HPDE6-E6E7 (cell line): ENCODE results near the gene KCNT2.
A peak's percentile ranks its signal among the peaks of the same experiment; 100 is the strongest.
"Not testable (repeated sequence)": the region's sequence is repeated elsewhere in the genome, so short reads cannot be mapped to it uniquely, and the experiment has no call there.

Experiments
- DNase-seq: peaks from one replicate; pipeline ENCODE4 v3.0.0; 2011; ENCODE audit warnings: missing footprints; ENCODE audit errors: extremely low spot score

Gene KCNT2

DNA sequence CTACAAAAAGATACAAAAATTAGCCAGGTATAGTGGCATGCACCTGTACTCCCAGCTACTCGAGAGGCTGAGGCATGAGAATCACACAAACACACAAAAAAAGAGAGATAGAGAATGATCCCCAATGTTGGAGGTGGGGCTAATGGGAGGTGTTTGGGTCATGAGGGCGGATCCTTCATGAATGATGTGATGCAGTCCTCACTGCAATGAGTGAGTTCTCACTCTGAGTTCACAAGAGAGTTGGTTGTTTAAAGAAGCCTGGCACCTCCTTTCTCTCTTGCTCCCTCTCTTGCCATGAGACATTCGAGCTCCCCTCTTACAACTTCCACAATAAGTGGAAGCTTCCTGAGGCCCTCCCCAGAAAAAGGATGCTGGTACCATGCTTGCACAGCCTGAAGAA is 17.3 kb downstream of the KCNT2 start:
- DNase-seq: no peak

DNA sequence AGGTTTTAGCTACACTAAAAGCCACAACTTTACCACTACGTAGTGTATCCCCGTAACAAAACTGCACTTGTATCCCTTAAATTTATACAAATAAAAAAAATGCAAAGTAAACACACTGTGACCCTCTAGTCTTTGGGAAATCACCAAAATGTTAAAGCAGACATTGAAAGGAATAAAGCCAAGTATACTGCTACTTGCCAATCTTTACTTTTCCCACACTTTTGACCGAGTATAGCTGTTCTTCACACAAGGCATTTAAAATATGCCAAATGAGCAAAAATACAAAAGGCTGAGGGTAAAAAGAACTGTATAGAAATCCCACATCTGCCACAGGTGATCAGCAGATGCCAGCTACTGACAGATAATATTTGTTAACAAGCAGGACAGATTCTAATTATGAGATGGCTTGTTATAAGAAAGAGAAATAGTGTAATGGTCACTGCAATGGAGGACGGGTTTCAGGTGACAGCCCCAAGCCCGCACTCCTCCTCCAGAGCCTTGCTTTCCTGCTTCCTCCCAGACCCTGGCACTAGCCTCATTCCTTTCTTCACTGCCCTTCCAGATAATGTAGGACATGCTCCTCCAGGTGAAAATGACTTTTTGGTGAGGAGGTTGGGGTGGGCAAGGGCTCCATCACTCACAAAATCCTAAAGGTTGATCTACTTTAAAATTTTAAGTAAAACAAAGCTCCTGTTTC is 18.1 kb downstream of the KCNT2 start:
- DNase-seq: no peak

DNA sequence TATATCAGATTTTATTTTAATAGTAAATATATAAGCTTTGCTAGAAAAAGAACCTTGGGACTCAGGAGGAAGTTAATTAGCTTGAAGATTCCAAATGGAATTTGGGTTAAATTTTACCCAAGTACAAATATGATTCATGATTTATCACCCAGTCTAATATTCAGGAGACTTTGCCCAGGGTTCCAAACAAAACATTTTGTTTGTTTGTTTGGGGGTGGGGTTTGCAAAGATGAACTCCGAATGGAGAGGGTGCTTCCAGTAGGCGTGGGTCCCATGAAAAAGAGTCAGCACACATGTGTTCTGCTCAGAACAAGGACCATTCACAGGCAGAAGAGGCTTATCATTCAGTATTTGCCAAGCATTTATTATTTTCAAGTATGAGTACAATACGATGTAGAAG is 23.5 kb downstream of the KCNT2 start:
- no peak for DNase-seq

DNA sequence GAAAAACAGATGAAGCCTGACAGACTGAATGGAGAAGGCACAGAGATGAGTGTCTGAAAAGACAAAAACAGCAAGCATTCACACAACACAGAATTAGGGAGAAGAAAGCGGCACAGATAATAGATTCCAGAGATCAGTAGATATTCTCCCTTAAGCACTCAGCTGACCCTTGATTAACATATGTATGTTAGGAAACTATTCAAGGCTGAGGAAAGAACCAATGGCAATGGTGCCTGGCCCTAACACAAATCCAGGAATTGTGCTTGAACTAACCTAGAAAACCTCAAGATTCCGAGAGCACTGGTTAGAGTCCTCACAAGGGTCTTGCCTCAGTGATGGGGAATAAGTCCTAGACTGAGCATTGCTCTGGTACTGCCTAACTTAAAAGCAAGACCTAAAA is 30.9 kb downstream of the KCNT2 start:
- DNase-seq: no peak

DNA sequence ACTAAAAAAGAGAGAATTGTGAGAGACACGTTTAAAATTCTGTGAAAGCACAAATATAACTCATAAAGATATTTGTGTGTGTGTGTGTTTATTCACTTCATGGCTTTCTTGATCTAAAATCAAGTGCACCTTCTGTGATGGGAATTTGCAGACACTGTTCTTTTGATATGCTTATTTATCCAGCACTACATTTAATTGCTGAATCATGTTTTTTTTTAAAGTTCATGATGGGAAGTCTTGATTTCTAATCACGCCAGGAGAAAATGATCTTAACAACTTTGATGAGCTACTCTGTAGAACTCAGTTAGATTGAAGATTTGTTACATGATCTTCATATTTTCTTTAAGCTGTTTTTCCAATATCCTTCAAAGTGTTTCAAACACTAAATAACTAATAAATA is 35.0 kb downstream of the KCNT2 start:
- DNase-seq: no peak

DNA sequence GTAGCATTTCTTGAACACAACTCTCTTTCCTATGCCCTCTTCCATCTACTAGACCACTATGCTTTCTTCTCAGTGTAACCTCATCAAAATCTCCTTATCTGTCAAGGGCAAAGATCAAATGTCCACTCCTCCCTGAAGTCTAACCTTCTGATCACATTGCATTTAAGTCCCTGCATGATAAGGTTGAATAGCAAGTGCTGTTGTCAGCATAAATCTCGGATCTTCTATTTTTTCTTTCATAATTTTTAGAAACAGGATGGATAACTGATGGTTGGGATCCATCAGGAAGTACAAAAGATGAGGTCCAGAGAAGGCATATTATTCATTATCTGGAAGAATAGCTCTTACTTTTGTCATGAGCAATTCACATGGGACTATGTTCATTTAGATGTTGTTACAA is 41.0 kb downstream of the KCNT2 start:
- DNase-seq: no peak

DNA sequence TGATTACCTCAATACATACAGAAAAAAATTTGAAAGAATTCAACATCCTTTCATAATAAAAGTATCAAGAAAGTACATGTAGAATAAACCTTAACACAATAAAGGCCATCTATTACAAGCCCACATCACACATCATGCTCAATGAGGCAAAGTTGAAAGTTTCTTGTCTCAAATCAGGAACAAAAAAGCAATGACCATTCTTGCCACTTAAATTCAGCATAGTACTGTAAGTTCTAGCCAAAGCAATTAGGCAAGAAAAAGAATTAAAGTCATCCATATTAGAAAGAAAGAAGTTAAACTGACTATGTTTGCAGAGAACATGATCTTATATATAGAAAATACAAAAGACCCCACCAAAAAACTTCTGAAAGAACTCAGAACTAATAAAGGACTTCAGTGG is 44.5 kb downstream of the KCNT2 start:
- no peak for DNase-seq

DNA sequence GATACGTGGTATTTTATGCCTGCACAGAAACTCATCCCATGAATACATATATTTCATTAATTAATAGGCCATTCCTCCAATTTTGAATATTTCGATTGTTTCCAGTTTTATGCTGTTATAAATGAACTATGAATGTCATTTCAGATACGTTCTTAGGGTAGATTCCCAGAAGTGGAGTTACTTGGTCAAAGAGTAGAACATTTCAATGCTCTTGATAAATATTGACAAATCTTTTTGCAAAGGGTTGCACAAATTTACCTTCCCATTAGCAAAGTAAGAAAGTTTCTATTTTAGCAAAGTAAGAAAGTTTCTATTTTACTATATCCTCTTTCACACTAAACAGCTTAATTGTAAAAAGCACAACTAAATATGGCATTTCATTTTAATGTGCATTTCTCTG is 48.9 kb downstream of the KCNT2 start:
- DNase-seq: no peak

DNA sequence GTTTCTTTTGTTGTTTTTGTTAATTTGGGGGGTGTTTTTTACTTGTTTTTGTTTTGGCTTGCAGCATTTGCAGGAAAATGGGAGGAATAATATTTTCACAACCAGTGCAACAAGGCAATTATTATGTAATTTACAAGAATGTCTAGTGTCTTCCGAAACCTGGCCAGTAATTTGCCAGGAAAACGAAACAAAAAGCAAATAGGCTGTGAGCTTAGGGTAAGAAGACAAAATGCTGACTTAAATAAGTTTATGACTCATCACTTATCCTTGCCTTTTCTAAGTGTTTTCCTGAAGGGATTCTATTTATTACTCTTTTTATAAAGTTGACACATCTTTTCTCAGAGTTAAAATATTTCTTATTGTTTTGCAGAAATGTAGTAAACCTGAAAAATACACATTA is 49.8 kb downstream of the KCNT2 start:
- DNase-seq: peak; percentile 21

DNA sequence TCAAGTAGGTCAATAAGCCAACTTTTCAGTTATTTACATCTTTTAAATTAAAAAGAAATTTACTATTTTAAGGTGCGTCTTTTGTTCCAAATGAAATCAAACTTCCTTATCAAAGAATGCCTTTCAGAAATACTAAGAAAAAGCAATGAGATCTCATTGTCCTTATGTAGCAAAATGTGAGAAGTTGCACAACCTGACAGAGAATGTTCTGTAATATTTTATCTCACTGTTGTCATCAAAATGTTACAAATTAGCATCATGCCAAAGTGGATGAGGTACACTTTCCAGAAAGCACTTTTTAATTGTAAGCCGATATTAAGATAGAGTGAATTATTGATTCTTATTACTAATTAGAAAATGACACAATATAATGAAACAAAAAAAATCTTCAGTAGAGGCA is 50.4 kb downstream of the KCNT2 start:
- no peak for DNase-seq

DNA sequence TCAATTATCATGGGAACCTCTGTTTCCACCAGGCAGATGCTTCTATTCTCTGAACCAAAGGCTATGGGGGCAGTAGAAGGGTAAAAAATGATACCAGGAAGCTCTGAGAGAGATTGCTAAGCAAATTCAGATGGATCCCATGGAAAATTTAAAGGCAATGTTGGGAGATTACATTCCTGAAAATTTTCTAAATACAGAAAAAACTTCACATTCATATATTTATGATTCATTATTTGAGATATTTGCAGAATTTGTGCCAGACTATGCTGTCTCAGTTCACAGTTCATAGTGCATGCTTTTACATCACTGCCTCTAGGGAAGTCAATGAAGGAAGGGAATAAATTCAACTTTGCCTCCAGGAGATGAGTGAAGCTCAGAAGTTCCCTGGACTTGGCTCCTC is 57.5 kb downstream of the KCNT2 start:
- no peak for DNase-seq

DNA sequence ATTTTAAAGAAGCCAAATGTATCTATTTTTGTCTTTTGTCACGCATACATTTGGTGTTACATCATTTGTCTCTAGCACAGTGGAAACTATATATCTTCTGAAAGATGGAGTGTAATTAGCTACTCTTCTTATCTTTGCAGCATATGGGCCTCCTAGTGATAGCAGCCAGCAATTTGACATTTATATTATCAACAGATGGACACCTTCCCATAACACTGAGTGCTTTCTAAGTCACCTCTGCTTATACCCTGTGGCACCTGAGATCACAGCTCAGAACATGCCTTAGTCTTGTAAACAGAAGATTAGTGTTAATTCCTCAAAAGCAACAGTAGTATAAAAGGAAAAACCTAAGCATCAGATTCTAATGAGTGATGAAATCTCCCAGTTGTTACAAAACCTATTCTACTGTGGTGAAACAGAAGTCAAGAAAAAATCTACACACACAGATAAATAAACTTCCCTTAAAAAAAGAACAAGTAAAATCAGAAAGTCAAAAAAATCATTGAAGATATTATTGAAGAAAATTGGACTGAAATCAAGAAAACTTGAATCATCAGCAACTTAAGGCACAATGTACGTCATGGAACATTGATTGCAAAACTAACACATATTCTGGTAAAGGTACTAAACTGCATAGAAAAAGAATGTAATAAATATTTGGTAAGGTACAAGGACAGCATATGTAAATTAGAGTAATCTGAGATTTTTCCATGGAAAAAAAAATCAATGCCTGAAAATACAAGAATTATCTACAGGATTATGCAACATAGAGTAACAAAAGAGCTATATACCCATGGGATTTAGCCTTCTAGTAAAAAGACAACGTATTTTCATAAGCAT is 61.7 kb downstream of the KCNT2 start:
- no peak for DNase-seq

DNA sequence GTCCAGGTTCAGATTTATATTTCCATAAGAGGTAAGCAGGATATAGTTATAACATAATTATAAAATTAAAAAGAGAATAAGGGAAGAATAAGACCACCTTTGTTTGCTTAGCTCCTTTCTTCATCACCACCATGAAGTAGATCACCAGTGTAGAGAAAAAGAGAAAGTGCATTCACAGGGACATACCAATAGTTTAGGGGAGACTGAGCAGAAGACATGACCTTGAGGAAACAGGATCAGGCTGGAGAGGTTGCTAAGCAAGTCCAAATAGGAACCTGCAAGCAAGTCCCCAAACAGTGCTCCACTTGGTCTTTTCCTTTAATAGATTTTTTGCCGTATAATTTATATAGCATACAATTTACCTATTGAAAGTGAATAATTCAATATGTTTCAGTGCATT is 63.0 kb downstream of the KCNT2 start:
- DNase-seq: no peak

DNA sequence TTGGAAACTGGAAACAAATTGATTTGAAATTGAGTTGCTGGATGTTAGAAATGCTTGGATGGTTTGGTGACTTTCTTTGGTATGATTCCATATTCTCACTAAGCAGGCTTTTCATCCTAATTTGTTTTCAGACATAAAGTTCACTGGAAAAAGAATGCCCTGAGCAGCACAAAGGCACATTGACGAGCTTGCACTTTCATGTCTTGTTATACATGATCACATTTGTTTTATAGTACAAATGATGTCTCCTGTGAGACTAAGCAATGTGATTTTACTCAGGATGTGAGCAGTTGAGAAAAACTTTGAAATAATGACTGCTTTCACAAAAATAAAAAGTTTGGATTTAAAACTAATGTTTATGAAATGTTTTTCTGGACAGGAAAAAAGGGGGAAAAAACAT is 63.6 kb downstream of the KCNT2 start:
- DNase-seq: no peak

DNA sequence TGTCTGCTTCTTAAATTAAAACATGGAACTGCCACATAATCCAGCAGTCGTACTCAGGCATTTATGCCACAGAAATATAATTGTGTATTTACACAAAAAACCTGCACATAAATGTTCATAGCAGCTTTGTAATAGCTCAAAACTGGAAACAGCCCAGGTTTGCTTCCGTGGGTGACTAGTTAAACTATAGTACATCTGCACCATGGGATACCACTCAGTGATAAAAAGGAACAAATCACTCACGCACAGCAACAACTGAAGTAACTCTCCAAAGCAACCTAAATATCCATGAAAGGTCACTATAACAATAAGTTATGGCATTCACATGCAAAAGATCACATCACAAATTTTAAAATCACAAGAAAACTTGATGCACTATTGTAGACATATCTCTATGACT is 64.4 kb downstream of the KCNT2 start:
- no peak for DNase-seq

DNA sequence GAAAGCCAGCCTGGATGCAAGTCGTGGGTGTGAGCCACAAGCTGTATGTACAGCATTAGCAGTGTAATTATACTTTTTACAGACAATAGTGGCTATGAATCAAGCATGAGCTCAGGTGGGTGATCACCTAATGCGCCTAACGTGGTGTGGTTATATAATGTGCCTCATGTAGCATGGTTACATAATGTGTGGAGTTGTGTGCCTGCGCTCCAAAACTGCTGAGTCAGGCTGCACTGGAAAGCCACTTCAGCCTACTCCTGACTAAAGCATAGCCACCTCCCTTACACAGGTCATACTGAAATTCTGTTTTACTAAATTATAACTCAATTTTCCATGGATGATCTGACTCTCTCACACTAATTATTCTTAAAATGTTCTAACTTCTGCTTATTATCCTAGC is 69.8 kb downstream of the KCNT2 start:
- no peak for DNase-seq

DNA sequence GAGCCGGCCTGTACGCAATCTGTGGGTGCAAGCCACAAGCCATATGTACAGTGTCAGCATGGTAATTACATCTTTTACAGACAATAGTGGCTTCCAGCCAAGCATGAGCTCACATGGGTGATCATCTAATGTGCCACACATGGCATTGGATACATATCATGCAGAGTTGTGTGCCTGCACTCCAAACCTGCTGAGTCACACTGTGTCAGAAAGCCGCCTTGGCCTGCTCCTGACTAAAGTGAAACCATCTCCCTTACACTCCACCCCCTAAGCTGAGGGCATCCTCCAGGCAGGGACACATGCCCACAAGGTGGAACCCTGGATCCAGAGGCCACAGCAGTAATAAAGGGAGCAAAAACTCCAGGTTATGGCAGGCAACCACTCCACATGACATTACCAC is 72.5 kb downstream of the KCNT2 start:
- DNase-seq: no peak

DNA sequence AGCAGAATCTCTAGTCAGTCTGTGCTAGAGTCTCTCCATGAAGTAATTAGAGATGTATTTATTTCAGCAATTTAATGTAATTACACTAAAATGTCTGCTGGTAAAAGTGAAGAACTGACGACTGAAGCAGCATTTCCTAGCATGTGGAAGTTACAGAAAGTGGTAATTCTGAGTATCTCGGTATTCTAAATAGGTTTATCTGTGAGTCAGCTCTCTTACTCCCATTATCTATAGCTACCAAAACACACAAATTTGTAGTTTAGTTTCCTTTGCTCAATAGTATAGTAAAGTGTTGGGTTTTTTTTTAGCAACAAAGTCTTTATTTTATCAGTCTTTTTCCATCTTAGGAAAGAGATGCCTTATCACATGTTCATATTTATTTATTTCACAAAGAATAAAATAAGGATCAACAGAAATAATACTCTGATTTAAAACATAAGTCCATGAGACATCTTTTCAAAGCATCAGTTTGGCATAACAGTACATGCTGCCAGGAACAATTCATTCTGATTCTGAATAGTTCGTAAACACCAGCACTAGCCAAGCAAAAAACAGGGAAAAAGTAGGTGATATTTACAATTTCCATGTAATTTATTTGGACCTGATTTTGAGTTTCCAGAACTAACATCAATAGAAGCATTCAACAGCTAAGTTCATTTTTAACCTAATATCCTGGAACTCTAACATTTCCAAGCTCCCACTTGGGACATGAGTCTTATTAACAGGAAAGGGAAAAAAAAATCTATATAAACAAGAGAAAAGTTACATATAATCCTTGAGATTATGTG is 76.3 kb downstream of the KCNT2 start:
- no peak for DNase-seq

DNA sequence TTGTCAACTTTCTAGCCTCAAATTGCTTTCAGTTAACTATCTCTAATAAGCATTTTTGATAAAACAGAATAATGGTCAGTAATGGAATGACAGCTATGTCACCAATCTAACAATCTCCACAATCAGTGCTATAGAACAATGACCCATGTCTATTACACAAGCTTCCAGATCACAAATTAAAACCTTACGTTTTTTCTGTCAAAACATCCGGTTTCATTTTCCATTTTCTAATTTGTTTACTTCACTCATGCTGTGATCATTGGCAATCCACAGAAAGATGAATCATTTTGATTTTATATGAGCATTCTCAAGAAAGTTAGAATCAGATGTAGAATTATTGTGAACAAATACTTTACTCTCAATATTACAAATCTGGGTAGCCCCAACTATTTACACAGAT is 80.3 kb downstream of the KCNT2 start:
- no peak for DNase-seq

DNA sequence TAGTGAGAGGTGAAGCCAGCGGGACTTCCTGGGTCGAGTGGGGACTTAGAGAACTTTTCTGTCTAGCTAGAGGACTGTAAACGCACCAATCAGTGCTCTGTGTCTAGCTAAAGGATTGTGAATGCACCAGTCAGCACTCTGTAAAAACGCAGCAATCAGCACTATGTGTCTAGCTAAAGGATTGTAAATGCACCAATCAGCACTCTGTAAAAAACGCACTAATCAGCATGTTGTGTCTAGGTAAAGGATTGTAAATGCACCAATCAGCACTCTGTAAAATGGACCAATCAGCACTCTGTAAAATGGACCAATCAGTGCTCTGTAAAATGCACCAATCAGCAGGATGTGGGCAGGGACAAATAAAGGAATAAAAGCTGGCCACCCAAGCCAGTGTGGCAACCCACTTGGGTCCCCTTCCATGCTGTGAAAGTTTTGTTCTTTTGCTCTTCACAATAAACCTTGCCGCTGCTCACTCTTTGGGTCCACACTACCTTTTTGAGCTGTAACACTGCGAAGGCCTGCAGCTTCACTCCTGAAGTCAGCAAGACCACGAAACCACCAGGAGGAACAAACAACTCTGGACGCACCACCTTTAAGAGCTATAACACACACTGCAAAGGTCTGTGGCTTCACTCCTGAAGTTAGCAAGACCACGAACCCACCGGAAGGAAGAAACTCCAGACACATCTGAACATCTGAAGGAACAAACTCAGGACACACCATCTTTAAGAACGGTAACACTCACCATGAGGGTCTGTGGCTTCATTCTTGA is 85.5 kb downstream of the KCNT2 start:
- DNase-seq: not testable (repeated sequence)

DNA sequence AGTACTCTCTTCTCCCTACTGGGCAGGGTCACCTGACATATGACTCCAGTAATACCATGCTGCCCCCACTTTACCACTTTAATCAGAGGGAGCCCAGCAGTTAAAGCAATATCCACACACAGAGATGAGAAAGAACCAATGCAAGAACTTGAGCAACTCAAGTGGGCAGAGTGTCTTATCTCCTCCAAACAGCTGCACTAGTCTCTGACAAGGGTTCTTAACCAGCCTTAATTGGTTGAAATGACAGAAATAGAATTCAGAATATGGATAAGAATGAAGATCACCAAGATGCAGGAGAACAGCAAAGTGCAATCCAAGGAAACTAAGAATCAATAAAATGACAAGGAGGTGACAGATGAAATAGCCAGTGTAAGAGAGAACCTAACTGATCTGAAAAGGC is 91.0 kb downstream of the KCNT2 start:
- no peak for DNase-seq

DNA sequence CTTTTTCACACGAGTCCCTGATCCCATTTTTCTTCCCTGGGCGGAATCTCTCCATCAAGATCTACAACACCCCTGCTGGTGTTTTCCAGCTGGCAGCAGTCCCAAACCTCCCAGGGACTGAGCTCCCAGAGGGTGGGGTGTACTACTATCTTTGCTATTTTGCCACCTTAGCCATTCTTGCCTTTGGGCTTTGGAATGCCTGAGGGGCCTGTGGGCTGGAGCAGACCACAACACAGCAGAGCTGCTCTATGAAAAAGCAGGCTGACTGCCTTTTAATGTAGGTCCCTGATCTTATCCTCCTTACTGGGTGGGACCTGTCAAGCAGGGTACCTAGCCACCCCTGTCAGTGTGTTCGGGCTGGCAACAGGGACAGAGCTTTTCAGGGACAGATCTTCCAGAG is 91.9 kb downstream of the KCNT2 start:
- no peak for DNase-seq
